ENCODE measurements around the gene ATN1.
"Not testable (repeated sequence)": the region's sequence is repeated elsewhere in the genome, so short reads cannot be mapped to it uniquely, and the experiment has no call there.

DNA sequence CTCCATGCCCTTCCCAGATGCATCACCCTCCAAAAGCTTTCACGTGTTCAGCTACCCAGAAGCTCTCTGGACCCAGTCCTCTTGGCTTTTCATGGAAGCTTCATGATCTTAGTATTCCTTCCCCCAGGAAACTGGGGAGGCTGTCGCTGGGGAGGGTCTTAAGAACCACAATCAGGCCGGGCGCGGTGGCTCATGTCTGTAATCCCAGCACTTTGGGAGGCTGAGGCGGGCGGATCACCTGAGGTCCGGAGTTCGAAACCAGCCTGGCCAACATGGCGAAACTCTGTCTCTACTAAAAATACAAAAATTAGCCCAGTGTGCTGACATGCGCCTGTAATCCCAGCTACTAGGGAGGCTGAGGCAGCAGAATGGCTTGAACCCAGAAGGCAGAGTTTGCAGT, 19.6 kb upstream of the ATN1 start:
- TF ChIP-seq, protein P1, sequence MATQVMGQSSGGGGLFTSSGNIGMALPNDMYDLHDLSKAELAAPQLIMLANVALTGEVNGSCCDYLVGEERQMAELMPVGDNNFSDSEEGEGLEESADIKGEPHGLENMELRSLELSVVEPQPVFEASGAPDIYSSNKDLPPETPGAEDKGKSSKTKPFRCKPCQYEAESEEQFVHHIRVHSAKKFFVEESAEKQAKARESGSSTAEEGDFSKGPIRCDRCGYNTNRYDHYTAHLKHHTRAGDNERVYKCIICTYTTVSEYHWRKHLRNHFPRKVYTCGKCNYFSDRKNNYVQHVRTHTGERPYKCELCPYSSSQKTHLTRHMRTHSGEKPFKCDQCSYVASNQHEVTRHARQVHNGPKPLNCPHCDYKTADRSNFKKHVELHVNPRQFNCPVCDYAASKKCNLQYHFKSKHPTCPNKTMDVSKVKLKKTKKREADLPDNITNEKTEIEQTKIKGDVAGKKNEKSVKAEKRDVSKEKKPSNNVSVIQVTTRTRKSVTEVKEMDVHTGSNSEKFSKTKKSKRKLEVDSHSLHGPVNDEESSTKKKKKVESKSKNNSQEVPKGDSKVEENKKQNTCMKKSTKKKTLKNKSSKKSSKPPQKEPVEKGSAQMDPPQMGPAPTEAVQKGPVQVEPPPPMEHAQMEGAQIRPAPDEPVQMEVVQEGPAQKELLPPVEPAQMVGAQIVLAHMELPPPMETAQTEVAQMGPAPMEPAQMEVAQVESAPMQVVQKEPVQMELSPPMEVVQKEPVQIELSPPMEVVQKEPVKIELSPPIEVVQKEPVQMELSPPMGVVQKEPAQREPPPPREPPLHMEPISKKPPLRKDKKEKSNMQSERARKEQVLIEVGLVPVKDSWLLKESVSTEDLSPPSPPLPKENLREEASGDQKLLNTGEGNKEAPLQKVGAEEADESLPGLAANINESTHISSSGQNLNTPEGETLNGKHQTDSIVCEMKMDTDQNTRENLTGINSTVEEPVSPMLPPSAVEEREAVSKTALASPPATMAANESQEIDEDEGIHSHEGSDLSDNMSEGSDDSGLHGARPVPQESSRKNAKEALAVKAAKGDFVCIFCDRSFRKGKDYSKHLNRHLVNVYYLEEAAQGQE (IDR thresholded peaks at IDR 0.05; ENCODE audit: insufficient replicate concordance, low read depth): not testable (repeated sequence)
- TF ChIP-seq, protein P2, sequence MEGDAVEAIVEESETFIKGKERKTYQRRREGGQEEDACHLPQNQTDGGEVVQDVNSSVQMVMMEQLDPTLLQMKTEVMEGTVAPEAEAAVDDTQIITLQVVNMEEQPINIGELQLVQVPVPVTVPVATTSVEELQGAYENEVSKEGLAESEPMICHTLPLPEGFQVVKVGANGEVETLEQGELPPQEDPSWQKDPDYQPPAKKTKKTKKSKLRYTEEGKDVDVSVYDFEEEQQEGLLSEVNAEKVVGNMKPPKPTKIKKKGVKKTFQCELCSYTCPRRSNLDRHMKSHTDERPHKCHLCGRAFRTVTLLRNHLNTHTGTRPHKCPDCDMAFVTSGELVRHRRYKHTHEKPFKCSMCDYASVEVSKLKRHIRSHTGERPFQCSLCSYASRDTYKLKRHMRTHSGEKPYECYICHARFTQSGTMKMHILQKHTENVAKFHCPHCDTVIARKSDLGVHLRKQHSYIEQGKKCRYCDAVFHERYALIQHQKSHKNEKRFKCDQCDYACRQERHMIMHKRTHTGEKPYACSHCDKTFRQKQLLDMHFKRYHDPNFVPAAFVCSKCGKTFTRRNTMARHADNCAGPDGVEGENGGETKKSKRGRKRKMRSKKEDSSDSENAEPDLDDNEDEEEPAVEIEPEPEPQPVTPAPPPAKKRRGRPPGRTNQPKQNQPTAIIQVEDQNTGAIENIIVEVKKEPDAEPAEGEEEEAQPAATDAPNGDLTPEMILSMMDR (IDR thresholded peaks at IDR 0.05; ENCODE audit: insufficient read depth, low read length): not testable (repeated sequence)
